HG03432 (cell line): ENCODE results near the gene BCAP31.
"Not testable (repeated sequence)": the region's sequence is repeated elsewhere in the genome, so short reads cannot be mapped to it uniquely, and the experiment has no call there.

Experiments used
- ATAC-seq: cut with Tn5 transposase; IDR thresholded peaks from one replicate; pipeline ENCODE4 v1.9.1; 2021; ENCODE audit warnings: mild to moderate bottlenecking, moderate library complexity; ENCODE audit not compliant: unreplicated experiment

Gene BCAP31

DNA sequence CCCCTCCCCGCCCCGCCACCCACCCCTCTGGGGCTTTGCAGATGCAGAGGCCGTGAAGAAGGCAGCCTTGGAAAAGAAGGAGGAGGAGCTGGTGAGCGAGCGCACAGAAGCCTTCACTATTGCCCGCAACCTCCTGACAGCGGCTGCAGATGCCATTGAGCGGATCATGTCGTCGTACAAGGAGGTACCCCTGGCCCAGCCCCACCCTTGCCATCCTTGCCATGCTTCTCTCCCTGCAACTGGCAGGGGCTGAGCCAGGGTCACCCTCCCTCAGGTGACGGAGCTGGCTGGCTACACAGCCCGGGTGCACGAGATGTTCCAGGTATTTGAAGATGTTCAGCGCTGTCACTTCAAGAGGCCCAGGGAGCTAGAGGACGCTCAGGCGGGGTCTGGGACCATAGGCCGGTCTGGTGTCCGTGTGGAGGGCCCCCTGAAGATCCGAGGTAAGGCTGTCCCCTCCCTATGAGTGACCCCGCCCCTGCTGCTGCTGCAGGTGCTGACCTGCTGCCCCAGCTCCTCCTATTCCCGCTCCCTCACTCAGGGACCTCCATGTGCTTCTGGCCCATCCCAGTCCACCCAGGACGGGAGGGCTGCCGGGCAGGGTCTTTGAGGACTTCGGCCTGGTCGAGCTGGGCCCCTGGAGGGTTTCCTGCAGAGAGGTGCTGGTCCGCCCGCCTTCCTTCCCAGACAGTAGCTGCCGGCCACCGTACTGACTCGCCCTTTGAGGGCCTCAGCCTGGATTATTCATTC, 12.1 kb upstream of the BCAP31 start:
- ATAC-seq = no peak

DNA sequence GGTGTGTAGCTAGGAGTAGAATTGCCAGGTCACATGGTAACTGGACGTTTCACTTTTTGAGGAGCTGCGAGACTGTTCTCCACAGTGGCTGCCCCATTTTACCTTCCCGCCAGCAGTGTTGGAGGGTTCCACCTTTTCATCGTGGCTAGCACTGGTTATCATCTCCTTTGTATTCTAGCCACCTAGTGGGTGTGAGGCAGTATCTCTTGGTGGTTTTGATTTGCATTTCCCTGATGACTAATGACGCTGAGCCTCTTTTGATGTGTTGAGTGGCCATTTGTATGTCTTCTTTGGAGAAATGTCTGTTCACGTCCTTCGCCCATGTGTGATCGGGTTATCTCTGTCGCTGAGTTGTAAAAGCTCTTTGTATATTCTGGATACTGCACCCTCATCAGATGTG, 11.1 kb upstream of the BCAP31 start:
- no peak for ATAC-seq

DNA sequence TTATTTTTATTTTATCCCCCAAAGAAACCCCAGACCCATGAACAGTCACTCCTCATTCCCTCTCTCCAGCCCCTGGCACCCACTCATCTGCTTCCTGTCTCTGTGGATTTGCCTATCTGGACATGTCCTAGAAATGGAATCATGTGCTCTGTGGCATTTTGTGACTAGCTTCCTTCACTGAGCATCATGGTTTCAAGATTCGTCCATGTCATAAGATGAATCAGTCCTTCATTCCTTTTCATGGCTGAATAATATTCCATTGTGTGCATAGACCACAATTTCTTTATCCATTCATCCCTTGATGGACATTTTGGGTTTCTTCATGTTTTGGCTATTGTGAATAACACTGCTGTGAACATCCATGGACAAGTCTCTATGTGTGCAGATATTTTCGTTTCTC, 10.7 kb upstream of the BCAP31 start:
- ATAC-seq = no peak

DNA sequence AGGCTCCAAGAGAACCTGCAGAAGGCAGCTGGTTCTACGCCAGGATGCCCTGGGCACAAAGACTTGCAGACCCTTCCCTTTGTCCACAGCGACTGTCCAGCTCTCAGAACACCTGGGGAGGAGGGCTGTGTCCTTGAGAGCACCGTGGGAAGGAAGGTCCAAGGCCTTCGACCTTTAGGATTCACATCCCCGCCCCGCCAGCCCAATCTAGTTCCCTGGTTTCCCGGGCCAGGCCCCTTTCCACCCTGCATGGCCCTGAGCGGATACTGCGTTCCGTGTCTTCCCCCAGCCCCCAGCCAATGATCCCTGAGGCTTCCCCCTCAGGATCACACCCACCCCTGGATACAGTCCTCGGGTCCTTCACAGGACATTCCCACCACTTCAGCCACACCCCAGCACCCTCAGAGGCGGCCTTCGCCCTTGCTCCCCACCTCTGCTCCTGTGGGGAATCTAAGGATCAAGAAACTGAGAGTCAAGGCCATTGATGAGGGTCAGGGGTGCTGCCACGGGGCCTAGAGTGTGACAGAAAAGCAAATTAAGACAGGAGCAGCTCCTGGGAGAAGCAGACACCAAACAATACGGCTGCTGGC, 9.6 kb upstream of the BCAP31 start:
- no peak for ATAC-seq

DNA sequence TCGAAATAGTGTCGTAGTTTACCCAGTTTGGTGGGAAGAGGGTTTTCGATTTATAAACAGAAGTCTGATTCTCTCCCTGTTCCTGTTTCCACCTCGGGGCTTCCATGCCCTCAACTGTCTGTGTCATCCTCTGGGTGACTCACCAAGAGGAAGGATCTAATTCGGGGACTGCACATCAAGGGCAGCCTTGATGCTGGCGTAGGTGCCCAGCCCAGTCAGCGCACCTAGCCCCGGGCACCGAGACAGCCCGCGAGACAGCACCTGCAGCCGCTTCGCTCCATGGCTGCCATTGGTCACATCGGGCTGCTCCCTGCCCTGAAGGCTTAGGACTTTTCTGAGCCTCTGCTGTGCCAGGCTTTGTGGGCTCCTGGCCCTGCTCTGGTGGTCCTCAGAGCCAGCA, 8.2 kb upstream of the BCAP31 start:
- ATAC-seq = no peak

DNA sequence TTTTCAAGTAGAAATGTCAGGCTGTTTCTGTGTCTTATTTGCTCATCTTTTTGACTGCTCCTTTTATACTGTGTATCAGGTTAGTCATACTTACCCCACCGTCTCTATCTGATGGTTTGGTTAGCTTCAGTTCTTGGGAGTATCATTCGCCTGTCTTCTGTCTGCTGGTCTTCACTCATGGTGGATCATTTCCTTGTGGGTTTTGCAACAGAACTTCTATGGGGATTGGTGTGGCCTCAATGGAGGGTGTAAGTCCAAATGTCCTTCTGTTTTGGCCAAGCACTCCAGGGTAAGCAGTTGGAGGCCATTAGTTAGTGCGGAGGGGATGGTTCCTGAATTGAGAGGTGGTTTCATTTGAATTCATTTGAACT, 7.6 kb upstream of the BCAP31 start:
- ATAC-seq = no peak

DNA sequence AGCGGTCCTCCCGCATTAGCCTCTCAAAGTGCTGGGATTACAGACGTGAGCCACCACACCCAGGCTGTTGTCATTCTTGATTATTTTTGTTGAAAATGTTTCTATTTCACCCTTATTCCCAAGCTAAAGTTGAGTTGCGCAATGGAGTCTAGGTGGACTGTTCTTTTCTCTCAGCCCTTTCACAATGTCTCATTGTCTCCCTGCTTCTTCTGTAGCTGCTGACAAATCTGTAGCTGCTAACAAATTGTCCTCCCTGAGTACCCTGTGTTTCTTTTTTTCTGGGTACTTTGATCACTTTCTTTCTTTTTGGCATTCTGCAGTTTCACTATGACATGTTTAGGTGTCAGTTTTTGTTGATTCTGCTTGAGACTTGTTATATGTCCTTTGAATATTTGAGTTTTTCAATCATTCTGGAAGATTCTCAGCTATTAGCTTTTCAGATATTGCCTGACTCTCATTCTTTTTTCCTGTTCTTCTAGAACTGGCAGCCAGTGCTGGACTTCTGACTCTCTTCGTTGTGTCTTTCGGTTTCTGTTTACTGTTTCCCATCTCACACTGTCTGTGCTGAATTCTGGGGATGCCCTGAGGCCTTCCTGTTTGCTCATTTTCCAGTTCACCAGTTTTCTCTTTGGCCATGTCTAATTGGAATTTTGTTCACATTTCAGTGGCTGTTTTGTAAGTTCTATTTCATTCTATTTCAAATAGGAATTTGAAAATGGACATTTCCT, 7.1 kb upstream of the BCAP31 start:
- ATAC-seq = no peak

DNA sequence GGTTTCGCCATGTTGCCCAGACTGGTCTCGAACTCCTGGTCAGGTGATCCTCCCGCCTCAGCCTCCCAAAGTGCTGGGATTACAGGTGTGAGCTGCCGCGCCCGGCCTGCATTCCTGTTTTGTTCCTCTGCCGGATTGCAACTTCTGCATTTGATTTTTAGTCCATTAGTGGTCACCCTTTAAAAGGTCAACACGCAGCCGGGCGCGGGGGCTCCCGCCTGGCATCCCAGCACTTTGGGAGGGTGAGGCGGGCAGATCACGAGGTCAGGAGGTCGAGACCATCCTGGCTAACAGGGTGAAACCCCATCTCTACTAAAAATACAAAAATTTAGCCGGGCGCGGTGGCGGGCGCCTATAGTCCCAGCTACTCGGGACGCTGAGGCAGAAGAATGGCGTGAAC, 5.9 kb upstream of the BCAP31 start:
- not testable (repeated sequence) for ATAC-seq

DNA sequence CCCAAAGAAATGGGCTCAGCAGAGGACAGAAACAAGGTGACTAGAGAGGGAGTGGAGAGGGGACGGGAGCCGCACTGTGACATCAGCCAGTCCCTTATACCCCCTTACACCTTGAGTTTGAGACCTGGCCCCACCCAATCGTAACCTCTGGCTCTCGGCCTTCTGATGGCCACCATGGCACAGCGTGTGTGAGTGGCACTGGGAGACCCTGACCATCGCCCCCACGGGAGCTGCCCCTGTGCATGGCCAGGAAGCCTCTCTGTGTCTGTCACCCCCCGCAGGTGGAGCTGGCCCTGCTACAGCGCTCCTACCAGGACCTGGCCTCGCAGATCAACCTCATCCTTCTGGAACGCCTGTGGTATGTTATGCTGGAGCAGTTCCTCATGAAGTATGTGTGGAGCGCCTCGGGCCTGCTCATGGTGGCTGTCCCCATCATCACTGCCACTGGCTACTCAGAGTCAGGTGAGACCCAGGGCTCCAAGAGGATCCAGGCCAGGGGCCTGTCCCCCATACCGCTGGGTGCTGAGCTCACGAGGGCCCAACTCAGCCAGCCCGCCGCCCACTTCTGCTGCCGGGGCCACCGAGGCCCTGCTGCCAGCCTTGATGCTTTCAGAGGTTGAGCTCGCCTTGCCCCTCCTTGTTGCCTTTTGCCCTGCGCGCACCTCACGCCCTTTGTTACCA, 4.9 kb upstream of the BCAP31 start:
- ATAC-seq = no peak

DNA sequence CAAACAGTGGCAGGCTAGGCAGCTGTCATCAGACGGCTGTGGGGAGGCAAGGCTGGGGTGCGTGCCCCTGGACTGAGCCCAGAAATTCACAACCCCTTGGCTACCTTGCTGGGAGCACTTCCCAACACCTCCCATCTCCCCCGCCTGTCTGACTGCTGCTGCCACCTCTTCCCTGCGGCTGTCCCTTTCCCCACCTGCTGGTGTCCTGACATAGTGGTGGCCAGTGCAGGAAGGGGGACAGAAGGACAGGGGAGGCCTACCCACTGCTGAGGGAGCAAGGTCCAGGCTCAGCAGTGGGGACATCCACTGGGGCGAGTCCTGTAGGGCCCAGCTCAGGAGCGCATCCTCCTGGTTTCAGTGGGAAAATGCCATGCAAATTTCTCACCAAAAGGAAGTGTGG, 3.9 kb upstream of the BCAP31 start:
- ATAC-seq = no peak

DNA sequence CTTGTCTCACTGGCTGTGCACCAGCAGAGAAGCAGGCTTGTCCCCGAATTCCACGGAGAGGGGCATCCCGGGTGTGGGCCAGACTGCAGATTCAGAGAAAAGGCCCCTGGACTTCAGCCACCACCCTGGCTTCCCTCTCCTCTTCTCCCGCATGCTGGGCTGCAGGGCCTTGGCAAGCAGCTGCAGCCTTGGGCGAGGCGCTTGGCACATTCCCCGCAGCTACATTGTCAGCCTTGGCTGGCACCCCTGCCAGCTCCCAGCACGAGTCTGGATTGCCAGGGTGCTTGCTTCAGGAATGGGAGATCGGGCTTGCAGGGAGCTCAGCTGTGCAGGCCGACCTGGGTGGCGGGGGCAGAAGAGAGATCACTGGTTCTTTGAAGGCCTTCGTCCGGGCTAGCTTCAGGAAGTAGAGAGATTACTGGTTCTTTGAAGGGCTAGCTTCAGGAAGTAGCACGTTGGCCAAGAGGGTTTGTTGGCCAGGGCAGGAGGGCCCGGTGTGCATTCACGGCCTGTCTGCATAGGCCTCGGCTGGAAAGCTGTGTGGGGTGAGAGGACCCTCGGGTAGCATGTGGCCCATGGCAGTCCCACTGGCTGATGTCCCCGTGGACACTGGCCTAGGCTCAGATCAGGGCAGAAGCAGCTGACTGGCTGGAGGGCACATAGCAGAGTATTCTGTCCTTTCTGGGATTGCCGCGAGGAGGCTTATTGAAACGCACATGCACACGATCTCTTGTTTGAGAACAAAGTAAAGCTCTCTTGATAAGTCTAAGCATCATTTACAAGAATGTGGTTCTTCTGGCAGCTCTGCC, 3.1 kb upstream of the BCAP31 start:
- ATAC-seq = no peak

DNA sequence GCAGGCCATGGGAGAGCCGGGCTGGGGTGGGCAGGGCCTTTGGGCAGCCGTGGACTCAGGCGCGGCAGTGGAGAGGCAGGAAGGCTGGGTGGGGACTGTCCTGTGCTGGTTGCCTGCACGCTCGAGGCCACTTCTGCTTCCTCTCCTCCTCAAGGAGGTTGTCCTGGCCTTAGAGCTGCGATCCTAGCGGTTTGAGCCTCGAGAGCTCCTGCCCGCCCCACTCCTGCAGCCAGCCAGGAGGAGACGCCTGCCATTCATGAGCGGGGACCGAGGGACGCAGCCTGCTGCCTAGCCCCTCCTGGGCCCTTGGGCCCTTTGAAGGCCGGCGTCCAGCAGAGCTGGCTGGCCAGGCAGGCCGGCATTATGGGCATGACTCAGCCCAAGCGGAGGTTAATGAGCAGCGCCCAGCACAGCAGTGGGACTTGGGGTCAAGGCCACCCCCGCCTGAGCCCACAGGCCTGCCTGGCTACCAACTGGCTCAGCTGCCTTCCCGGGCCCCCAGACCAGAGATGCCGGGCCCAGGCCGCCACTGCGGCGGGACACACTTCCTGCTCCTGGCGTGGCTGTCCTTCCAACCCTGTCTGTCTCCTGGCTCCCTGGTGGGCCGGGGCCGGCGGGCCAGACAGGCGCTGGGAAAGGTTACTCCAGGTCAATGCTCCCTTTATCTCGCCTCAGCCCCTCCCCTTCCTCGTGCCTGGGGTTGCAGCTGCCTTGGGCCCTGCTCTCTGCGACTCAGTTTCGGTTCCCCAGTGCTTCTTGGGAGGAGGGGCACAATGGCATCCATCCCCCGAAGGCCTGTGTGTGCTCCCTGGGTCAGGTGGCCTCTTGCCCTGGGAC, 2.3 kb upstream of the BCAP31 start:
- ATAC-seq = peak; percentile 50

DNA sequence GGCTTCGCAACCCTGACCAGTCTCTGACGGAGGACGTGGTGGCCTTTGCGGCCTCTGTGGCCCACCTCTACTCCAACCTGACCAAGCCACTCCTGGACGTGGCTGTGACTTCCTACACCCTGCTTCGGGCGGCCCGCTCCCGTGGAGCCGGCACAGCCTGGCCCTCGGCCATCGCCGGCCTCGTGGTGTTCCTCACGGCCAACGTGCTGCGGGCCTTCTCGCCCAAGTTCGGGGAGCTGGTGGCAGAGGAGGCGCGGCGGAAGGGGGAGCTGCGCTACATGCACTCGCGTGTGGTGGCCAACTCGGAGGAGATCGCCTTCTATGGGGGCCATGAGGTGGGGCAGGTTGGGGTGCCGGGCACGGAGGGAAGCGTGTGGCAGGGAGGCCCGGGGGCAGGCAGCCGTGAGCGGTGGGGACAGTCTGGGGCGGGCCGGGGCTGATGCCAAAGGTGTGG, 1.7 kb upstream of the BCAP31 start:
- ATAC-seq = no peak

DNA sequence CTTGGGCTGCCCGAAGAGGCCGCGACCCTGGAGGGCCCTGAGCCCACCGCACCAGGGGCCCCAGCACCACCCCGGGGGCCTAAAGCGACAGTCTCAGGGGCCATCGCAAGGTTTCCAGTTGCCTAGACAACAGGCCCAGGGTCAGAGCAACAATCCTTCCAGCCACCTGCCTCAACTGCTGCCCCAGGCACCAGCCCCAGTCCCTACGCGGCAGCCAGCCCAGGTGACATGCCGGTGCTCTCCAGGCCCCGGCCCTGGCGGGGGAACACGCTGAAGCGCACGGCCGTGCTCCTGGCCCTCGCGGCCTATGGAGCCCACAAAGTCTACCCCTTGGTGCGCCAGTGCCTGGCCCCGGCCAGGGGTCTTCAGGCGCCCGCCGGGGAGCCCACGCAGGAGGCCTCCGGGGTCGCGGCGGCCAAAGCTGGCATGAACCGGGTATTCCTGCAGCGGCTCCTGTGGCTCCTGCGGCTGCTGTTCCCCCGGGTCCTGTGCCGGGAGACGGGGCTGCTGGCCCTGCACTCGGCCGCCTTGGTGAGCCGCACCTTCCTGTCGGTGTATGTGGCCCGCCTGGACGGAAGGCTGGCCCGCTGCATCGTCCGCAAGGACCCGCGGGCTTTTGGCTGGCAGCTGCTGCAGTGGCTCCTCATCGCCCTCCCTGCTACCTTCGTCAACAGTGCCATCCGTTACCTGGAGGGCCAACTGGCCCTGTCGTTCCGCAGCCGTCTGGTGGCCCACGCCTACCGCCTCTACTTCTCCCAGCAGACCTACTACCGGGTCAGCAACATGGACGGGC, 1.0 kb upstream of the BCAP31 start:
- ATAC-seq = peak; percentile 0

DNA sequence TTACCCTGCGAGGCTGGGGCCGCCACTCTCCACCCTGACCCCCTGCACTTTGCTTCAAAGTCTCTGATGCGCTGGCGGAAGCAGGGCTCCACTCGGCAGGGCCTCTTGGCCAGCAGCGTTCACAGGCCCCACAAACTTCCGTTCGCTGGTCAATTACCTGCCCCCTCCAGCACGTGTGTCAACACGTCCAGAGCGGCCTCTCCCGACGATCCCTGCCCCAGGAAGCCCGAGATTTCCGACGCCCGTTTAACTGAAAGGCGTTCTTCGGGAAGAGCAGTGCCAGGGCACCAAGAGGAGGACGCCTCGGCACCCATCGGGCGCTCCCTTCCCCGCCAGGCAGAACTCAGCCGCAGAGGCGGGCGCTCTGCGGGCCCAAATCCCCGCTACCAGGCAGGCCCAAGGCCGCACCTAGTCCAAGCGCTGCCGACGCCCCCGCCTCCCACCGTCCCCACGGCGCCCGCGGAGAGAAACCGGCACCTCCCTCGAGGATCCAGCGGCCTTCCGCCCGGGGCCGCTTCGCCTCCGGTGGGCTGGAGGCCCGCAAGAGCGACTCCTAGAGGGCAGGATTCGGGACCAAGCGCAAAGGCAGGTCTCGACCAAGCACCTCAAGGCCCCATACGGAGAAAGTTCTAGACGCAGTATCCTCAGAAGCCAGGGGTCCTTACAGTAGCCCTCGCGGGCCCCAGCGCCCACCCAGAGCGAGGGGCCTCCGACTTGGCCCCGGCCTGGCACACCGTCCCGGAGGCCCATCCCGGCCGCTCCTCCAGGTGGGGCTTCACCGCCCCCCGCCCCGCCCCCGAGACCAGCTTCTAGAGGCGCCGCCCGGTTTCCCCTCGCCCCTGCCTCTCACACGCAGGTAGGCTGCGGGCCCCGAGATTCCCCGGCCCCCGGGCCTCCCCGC, 586 bp downstream of the BCAP31 start:
- ATAC-seq = peak; percentile 37

DNA sequence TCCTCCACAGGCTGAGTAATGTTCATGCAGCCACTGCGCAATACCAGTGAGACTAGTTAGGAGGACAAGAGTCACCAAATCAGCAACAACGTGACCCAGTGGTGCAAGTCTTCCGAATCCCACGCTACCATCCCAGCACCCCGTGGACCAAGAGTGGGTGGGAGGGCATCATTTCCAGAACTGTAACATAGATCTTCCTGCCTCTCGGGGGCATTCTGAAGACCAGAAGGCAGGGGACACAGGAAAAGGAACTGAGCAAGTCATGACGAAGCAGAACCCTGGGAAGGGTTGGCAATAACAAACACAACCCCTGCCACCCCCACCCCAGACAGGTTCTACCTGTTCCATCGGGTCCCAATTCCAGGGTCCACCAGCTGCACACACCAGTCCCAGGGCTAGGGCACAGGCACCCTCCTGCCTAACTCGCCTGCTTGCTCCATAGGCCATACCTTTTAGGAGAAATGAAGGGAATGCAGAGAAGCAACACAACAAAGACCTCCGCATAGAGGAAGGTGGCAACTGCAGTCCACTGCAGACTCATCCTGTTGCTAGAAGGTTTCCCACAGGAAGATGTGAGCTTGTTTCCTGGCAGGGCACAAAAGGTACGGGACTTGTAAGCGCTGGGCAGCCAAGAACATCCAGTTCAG, 1.4 kb downstream of the BCAP31 start:
- ATAC-seq = no peak

DNA sequence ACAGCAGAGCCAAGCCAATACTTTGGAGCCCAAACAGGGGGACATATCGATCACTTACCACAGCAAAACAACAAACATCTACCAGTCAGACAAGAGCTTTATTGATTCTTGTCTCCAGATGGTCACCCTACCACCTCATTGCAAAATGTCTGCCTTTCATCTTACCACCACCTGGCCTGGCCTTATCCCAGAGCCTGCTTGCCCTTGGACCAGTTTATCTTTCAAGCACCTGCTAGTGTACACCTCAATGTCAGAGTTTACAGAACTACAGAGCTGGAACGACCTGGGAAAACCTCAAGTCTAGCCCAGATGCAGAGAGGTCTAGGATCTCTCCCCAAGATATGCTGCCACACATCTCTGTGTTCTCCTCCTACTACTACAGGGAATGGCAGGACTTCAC, 4.5 kb downstream of the BCAP31 start:
- no peak for ATAC-seq

DNA sequence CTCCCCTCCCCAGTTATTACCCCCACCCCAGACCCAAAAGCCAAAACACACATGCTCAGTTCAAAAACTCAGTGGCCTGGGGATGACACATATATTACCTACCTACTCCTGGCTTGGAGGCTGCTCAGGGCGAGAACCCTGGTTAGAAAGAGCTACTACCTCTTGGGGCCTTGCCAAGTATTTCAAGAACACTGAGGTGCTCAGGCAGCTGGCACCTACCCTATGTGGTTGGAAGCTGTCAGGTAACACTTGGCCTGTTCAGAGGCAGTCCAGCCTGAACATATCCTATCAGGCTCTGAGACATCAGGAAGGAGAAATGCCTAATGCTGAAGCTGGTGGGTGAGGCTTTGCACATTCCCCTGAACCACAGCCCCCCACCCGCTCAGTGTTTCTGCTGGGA, 4.9 kb downstream of the BCAP31 start:
- no peak for ATAC-seq
